GM18858 (cell line): ENCODE results near the gene UQCR10.

Experiments
- ATAC-seq: cut with Tn5 transposase; IDR thresholded peaks from one replicate; pipeline ENCODE4 v1.9.1; 2021; ENCODE audit not compliant: unreplicated experiment

The UQCR10 gene

GRCh38 chr22:29795663-29796062, 28.5 kb downstream of the UQCR10 start:
- no peak for ATAC-seq

DNA sequence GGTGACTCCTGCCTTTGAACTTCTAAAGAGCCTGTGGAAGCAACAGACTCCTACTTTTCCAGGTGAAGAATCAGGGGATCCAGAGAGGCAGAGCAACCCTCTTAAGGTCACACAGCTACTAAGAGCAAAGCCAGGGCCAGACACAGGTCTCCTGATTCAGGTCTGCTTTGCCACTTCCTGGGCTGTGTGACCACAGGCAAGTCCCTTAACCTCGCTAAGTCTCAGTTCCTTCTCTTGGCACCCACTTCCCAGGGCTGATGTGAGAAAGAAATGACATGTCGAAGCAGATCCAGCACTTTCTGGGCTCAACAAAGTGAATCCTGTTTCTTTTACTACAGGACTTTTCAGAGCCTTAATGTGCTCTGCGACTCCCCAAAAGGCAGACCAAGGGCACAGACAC, 30.2 kb downstream of the UQCR10 start:
- no peak for ATAC-seq

DNA sequence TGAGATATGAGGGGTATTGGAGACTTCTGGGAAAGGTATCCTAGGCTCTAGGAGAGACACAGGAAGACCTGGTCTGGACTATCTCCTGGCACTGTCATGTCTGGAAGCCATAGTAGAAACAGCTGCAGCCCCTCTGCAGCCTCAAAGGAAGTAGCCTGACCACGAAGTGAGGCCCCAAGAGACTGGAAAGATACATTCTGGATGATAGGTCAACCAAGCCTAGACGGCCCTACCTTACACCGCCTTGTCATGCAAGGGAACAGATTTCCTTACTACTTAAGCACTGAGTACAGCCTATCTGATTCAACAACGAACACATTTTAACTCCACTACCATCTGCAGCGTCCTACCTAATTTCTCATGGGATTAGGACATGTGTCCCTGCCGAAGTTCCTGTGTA, 31.1 kb downstream of the UQCR10 start:
- no peak for ATAC-seq

DNA sequence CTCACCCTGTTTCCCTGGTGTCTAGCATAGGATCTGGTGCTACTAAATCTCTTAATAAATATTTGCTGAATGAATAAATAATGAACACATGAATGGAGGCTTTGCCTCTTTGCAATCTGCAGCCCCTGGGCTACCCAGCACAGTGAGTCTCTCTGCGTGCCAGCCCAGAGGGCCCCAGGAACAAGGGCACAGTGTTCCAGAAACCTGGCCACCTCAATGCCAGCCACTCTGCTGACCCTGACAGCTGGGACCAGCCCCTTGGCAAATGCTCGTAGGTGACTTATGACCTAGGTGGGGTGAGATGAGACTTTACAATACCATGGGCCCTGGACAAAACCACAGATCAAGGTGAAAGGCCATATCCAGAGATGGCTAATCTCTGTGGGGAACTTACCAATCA, 31.6 kb downstream of the UQCR10 start:
- ATAC-seq = no peak

DNA sequence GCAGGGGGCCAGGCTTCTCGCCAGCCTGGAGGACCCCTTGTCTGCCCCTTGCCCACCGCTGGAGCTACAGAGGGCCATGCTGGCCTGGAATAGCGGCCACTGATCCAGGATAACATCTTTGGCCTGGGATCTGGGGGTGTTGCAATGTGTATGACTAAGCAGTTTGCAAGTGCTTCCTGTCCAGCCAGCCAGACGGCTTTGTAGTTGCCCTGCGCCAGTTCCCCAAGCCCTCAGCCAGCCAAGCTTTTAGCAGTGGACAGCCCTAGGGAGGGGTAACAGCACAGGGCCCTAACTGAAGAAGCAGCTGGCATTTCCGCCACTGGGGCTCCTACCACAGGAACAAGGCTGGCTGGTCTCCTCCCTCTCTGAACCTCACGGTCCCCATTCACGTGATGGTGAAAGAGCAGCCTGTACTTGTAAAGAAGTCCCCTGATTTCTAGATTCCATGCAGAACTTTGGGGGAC, 32.1 kb downstream of the UQCR10 start:
- ATAC-seq = no peak

- ATAC-seq = no peak
Measured at GRCh38 chr22:29801153-29801552, 34.0 kb downstream of the UQCR10 start.

DNA sequence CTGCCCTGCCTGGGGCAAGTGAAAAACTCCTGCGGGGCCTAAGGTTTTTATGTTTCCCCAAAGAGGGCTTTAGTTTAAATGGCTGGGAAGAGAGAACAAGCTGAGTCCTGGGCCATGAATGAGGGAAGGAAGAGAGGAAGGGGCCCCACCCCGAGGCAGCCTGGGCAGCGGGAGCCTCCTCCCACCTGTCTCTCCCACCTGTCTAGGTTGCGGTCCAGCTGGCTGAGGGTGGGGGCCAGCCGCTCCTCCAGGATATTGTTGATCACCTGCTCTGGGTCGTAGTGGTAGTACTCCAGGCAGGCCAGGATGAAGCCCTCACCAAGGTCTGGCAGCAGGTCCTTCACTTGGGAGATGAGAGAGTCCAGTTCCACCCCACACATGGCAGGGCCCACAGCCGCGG, 34.6 kb downstream of the UQCR10 start:
- no peak for ATAC-seq

- ATAC-seq = no peak
Measured at GRCh38 chr22:29803190-29803589, 36.0 kb downstream of the UQCR10 start.

GRCh38 chr22:29804985-29805384, 37.8 kb downstream of the UQCR10 start:
- ATAC-seq = no peak

- no peak for ATAC-seq
Measured at GRCh38 chr22:29806196-29806595, 39.0 kb downstream of the UQCR10 start.

DNA sequence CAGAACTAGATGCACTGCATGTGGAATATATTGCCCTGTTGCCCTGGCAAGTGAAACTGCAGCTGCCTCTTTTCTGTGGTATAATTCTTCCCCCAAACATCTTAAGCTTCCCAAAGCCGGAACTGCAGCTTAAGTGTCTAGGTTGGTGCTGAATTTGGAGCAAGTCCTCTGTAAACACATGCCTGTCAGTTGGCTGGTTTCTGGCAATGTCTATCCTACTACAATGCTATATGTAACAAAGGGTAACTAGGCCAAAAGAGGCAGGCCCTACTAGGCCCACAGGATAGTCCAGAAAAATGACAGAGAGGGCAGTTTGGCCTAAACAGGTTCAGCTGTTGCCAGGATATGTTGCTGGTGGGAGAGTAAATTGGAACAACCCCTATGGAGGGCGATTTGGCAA, 43.0 kb downstream of the UQCR10 start:
- no peak for ATAC-seq

GRCh38 chr22:29811377-29811776, 44.2 kb downstream of the UQCR10 start:
- no peak for ATAC-seq

GRCh38 chr22:29813126-29813525, 46.0 kb downstream of the UQCR10 start:
- no peak for ATAC-seq

DNA sequence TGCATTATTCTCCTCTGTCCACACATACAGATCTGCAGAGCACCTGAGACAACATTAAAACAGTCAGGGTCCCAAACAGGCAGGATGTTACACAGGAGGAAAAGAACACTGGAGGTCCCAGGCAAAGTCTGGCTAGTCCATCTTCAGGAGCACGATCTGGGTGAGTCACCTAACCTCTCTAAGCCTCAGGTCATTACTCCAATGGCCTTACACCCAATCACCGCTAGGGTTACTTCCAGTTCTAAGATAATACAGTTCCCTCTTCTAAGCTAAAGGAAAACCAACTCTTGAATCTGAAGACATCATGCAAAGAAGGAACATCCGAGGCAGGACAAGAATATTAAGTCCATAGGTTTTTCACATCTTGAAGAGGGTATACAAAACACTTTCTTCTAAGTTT, 46.4 kb downstream of the UQCR10 start:
- ATAC-seq = no peak

GRCh38 chr22:29814003-29814402, 46.8 kb downstream of the UQCR10 start:
- no peak for ATAC-seq

- no peak for ATAC-seq
Measured at GRCh38 chr22:29815580-29815979, 48.4 kb downstream of the UQCR10 start.

GRCh38 chr22:29816128-29816527, 49.0 kb downstream of the UQCR10 start:
- no peak for ATAC-seq

DNA sequence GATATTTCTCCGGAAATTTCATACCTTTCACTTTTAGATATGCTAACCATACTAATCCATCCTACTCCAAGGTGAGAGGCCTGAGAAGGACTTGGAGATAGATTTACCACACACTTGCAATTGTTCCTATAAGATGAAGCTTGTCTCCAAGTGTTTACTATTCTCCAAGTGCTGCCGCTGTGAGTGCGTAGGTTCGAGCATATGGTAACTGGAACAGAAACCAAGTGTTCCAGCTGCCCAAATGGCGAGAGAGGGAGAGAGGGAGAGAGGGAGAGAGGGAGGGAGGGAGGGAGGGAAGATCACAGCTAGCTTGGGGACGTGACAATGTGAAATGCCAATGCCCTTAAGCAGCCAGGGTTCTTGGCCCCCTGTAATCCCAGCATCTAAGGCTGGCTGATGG, 49.4 kb downstream of the UQCR10 start:
- no peak for ATAC-seq

GRCh38 chr22:29816980-29817379, 49.8 kb downstream of the UQCR10 start:
- no peak for ATAC-seq

GRCh38 chr22:29817724-29818123, 50.6 kb downstream of the UQCR10 start:
- no peak for ATAC-seq

GRCh38 chr22:29819501-29819900, 52.3 kb downstream of the UQCR10 start:
- ATAC-seq = no peak
